UCSD-AML1 (cell line): Measurements from ENCODE around the gene LRRC4C.

Source experiments
- DNase-seq: peaks from one replicate; lab custom pipeline; 2025; ENCODE audit not compliant: unreplicated experiment; lab: John Stamatoyannopoulos, UW

Gene LRRC4C

DNA sequence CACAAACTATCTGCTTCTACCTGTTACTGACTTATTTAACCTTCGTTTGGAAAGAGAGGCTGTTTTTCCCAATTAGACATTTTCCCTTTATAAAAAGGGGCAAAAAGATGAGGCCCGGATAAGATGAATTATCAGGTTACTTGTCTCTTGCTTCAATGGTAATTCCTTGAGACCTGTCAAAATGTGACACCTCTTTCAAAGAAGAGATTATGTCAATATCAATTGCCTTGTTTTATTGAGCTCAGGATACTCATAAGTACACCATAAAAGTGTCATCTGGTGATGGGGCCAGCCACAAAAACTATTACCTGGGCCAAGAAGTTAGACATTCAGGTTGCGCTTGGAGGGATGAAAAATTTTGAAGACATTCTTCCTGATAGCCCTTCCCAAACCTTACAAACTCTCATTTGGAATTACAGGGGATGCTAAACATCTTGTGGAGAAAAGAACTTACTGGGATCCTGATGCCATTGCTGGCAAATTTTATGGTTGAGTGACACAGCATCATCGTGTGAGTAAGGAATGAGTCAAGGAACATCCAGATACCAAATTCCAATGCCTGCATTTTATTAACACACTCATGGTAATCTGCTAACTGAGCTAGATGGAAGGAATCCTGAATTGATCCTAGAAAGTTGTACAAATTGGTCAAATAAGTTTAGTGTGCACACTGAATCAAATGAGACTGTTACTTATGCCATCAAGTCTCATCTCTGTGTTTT is 1071.2 kb downstream of the LRRC4C start:
- DNase-seq = no peak

DNA sequence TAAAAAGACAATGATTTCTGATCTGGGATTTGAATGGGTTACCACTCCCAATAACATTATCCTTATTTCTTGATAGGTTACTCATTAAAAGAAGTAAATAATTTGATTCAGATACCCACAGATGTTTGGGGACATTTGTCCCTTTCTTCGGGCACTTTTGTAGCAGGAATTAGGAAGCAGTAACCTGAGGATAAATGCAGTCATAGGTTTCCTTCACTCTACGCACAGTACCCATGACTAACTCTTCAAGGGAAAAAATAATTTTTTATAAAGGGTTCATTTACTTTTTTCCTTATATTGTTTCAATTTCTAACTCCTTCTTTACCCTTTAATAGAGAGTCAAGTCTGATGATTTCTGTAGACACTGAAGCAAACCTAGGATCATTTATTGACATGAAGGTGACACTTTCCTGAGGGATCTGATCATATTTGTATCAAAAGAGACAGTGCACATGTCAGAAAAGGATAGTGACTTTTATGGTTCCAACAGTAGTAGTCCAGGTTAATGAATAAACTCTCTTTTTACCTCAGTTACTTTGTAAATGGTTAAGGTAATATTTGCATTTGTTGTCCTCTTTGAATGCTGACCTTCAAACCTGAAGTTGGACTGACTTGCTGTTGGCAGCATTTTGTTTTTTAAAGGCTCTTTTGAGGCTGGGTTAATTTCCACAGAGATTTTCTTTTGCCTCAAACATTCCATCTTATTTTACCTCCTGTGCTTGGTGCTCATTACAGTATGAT is 1072.0 kb downstream of the LRRC4C start:
- DNase-seq = no peak

DNA sequence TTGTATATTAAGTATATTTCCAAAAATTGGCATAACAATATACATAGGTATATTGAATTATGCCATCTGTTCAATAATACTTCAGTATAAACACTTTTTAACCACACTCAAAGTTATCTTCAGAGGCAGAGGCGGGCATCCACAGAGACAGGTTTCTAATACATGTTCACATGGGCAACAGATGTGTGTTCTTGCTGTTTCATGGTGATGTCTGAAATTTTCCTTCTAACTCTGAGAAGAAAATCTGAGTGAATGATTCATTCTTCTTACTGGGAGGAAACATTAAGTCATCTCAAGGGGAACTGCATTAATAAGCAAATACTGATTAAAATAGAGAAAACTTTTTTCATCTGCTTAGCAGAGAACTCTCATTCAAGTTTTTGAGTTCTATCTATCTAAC is 1074.5 kb downstream of the LRRC4C start:
- no peak for DNase-seq

DNA sequence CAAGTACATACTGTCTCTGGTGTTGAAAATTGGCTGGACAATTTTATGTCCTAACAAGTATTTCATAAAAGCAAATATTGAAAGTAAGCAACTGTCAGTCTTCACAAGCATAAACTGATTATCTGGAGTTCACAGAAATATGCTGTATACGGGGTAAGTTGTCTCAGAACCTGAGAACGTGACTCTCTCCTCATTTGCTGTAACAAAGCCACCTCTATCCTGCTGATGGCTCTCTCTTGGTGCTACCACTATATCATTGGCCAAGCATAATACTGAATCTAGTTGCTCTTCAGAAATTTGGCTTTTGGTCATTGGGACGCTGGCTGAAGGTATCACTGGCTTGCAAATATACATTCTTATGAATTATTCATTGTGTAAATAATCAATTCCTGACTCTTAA is 1078.0 kb downstream of the LRRC4C start:
- DNase-seq = no peak

DNA sequence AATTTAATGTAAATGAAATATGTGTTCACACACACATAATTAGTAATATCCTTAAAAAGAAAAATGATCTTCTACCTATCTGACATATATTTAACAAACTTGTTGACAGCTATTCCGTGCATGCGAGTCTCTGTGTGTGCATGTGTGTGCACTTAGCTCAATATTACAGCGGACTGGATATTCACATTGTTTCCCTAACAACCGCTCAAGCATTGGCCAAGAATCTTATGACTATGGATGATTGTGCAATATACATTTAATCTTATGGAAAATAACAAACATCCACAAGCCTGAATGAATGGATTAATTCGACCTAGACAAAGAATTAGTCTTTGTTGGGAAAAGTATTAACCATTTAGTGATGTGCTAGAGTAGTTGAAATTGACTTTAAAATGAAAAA is 1078.6 kb downstream of the LRRC4C start:
- no peak for DNase-seq

DNA sequence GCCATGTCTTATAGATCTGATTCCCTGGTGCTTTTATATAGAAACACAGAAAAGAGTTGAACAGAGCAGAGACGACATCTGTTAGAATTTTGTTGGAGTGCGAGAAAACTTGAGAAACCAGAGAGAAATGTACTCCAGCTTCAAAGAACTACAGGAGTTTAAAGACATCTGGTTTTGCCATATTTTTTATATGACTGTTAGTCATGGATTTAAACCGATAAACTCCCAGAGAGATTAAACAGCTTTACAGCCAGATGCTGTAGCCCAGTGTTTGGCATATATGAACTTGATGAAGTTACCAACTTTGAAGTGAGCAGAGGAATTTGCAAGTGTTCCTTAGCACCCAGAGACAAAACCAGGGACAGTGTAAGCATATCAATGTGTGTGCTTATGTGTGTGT is 1083.1 kb downstream of the LRRC4C start:
- DNase-seq = no peak

DNA sequence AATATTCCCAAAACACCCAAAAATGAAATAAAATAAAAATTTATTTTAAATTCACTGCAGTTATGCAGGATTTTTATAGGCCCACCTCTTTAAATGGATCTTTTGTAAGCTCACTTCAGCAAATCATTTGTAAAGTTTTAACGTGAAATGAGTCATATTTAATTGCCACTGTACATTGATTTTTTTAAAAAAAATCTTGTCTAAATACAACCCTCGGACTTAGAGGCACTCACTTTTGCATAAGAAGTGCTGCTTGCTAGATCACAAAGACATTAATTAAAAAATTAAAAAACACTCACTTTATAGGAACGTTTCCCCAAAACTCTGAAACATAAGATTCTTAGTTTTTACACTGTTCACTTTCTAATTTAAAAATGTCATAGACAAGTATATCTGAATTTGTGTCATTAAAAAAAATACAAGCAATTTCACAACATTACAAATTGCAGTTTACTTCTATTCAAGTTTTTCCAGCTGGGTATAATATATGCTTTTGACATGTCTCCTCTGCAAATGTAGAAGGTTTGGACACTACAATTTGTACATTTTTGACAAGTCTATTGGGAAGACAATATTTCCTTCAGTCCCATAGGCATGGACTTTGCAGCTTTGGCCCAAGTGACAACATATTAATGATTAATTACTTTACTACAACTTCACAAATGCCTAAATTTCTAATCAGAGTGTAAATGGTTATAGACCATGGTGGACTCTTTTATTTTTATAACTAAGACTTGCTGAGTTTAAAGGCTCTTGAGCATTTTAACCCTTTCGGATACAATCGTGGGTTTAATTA is 1088.4 kb downstream of the LRRC4C start:
- DNase-seq = no peak

DNA sequence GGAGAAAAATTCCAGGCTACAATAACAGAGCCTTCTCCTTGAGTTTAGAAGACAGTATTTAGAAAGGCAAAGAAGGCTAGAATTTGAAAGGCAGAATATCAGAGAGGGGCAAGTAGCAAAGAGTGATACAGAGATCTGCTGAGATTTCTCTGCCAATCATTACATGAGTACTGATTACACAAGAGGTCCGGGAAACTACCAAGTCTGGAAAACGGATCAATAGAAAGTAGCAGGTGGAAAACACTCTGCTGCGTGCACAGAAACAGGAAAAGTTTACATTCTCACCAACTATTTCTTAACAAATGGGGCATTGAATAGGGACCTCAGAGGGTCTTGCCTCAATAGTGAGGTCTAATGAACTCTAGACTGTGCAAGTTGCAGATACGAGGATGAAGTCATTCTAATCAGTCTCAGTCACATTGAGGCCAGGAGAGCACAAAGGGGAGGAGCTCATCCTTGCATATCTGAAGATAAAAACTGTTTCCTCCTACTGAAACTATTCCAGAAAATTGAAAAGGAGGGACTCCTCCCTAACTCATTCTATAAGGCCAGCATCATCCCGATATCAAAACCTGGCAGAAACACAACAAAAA is 1099.2 kb downstream of the LRRC4C start:
- DNase-seq = no peak

DNA sequence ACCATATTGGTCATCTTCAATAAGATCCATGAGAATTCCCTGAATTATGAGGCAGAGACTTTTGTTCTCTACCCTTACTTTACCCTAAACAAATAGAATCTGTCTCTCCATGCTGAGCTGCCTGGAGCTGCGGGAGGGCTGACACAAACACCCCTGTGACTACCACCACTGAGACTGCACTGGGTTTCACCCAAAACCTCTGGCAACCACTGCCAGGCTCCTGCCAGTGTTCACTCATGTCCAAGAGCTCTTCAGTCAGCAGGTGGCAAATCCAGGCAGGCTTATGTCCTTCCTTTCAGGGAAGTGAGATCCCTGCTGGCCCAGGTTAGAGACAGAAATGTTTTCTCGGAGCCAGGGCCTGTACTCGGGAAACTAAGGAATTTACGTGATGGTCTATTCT is 1105.3 kb downstream of the LRRC4C start:
- DNase-seq = no peak

DNA sequence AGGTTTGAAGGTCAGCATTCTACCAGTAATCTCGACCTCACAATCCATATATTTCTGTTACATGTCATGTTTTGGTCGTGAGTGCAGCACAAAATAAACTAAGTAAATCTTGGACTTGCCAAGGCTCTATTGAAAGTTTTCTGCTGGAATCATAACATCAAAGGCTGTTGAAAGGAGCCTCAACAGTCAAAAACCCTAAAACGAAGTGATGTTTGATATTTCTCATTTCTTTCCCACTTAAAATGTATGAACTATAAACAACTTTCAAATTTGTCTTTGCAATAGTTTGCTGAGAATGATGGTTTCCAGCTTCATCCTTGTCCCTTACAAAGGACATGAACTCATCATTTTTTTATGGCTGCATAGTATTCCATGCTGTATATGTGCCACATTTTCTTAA is 1118.5 kb downstream of the LRRC4C start:
- DNase-seq = no peak

DNA sequence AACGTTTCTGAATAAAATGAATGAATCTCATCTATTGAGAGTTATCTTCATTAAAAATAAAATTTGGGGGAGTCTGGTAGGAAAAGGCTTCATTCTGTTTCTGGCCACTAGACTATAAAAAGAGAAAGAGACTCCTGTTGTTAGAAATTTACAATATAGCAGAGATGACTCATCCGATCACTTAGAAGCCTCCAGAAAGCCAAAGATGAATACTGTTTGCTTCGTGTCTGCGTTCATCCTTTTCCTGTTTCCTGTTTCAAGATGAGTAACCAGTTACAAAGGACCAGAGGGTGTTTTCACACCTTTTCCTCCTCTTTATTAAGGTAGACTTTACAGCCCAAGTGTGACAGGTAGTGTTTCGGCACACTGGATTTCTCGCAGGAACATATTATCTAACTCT is 1120.7 kb downstream of the LRRC4C start:
- DNase-seq = no peak

DNA sequence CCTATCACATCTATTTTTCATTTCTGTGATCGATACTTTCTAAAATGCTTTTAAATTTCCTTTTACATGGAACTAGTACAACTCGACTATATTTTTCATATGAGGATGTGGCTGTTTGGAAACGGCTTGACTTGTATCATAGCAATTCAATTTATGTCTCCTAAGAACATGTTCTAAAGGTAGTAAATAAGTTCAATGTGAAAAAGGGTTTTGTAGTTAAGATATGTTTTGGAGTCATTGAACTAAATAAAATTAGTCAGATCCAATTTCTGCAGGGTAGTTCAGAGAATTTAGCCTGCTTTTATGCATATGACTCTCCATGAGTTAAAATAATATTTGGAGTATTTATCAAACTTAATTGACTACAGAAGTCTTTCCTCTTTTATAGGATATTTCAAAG is 1121.4 kb downstream of the LRRC4C start:
- no peak for DNase-seq

DNA sequence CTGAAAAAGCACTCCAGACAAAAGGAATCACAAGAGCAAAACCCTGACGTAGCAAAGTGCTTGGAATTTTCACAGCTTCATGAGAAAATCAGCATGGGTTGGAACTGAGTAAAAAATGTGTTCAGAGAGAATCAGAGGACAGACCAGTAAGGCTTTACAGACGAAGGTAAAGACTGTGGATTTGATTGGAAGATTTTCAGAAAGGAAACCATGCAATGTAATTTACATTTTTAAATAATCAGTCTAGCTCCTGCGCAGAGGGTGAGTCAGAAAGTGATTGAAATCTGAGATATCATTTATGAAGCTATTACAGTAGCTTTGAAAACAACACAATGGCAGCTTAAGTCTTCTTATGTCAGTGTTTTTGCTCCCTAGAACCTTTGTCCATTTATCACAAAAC is 1122.3 kb downstream of the LRRC4C start:
- DNase-seq = no peak

DNA sequence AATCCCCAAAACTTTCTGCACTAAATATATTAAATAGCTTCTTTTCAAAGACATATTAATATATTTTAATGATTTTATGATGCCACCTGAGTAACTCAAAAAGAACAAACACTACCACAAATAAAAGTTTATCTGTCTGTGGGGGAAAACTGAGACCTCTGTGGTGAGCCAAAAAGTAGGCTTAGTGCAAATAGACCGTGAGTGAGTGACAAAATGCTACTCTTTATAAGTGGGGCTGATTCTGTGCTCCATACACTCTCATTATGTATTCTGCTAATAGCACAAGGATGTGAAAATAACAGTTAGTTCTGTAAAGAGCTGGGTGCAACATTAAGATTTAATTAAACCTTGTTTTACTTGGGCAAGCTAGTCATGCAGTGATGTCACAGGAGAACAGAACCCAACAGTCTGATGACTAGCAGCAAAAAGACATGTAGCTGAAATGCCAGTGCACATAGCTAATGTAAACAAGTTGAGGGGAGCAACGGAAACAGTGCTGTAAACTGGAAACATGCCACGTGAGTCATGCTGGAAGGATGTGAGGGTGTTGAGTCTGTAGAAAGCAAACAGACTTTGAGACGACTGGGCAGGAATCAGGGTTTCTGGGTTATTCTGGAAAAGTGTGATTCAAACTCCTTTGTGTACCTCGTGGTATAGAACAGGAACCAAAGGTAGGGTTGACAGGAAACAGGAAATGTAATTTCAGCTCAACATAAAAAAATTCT is 1130.4 kb downstream of the LRRC4C start:
- no peak for DNase-seq

DNA sequence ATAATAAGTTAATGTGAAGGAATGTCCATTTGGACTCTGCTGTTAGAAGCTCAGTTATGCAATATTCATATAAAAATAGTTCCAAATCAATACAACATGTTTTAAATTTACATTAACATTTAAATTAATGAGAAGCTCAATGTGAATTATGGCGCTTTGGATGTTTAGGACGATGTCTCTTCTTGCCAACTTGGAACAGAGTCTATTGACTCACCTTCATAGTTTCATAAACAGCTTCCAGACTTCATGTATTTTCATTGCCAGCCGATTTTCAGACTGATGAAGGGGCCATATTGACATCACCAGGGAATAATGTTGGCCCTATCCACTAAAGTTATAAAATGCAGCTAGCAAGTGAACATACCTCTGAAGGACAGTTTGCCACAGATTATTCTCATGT is 1136.2 kb downstream of the LRRC4C start:
- DNase-seq = no peak

DNA sequence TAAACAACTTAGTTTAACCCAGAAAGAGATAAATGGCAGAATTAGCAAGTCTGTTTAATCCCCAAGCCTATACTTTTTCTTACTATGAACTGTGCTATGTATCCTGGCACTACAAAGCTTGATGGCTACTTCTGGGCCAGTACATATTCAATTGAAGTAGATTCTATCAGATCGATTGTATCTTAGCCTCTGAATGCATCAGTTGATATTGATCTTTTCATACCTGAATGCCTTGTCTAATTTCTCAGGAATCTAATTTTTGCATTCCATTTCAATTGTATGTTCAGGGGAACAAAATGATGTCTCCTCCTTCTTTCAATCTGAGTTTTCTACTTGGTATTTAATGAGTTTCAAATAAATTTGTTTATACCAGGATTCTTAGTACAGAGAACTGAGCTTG is 1137.9 kb downstream of the LRRC4C start:
- no peak for DNase-seq

DNA sequence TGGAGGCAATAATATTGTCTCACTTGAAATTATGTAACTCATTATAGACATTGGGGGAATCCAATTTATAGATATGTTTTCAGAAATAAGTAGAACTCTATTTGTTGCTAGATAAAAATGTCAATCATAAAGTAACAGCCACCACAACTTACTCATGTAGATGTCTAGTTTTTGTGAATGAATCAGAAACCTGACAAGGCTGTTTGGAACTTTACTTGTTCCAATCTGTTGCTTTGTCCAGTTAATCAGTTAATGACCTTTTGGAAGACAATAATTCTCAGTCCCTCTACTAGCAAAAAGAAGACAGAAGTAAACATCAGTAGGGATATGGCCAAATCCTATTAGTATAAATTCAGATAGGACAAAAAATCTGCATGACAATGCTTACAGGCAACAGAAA is 1143.3 kb downstream of the LRRC4C start:
- DNase-seq = no peak

DNA sequence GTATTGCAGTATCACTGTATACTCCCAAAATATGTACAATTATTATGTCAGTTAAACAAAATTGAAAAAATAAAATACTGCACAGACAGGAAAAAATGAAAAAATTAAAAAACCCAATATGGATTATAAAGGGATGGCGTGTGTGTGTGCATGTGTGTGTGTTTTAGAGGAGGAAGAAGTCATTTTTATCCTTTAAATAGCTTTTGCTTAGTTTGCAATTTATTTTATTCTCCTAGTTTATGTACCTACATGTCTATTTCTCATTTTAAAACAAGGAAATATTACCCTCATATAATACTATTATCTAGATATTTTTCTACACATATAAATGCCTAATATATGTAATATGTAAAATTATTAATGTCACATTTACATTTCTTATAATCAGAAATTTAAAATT is 1144.3 kb downstream of the LRRC4C start:
- no peak for DNase-seq

DNA sequence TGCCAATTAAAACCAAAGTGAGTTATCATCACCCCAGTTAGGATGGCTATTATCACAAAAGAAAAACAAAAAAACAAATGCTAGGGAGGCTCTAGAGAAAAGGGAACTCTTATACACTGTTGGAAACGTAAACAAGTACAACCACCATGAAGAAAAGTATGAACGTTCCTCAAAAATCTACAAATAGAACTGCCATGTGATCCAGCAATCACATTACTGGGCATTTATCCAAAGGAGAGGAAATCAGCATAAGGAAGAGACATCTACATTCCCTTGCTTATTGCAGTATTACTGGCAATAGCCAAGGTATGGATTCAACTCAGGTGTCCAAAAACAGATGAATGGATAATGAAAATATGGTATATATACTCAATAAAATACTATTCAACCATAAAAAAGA is 1145.1 kb downstream of the LRRC4C start:
- DNase-seq = no peak

DNA sequence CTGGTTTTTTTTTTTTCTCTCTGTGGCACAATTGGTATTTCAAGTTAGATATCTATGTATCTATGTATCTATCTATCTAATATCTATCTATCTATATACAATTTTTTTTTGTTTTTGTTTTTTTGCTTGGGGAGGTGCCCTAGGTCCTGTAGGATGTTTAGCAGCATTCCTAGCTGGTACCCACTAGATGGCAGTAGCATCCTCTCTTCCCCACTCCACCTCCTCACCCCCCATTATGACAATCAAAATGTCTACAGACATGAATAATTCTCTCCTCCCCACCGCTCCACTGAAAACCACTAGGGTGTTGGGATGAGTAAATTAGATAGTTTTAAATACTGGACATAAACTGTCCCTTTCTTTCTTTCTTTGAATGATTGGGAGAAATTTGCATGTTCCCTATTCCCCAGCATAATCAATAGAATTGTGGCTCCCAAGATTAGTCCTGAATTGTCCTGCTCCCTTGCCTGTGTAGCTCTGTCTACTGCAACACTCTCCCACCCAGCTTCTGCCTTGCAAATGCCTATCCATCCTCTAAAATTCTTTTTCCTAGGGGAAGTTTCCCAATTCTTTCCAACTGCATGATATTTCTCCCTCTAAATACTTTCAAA is 1152.4 kb downstream of the LRRC4C start:
- no peak for DNase-seq

DNA sequence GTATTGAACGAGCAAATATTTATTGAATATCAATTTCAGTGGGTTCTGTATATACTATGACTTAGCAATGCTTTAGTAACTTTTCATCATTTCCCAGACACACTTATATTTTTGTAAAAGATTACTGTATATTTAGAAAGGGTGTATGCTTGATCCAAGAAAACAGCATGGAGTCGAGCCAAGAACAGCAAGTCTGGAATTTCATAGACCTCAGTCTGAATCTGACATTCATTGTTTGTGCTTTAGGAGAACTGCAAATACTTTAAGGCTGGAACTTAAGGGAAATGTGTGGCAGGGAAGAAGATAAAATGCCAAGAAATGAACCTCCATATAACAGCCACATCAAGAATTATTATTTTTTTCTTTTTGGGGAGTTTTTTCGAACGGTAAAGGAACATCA is 1156.8 kb downstream of the LRRC4C start:
- DNase-seq = no peak
